ENCODE data around the gene KRTAP13-4.

KRTAP13-4 gene, protein sequence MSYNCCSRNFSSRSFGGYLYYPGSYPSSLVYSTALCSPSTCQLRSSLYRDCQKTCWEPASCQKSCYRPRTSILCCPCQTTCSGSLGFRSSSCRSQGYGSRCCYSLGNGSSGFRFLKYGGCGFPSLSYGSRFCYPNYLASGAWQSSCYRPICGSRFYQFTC

DNA sequence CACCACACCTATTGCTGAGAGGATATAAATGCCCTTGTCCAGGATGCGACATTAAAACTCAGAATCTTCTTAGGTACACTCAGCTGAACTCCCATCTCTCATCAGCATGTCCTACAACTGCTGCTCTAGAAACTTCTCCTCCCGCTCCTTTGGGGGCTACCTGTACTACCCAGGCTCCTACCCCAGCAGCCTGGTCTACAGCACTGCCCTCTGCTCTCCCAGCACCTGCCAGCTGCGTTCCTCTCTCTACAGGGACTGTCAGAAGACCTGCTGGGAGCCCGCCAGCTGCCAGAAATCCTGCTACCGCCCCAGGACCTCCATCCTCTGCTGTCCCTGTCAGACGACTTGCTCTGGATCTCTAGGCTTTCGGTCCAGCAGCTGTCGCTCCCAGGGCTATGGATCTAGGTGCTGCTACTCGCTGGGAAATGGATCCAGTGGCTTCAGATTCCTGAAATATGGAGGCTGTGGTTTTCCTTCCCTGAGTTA lies at the start of gene KRTAP13-4:
Gene KRTAP13-4, plus strand, starts transcription at position 51 of the 486 bp plus-strand sequence. Its CDS starts 56 bp downstream, at position 107.
- DNase-seq, result no peak

DNA sequence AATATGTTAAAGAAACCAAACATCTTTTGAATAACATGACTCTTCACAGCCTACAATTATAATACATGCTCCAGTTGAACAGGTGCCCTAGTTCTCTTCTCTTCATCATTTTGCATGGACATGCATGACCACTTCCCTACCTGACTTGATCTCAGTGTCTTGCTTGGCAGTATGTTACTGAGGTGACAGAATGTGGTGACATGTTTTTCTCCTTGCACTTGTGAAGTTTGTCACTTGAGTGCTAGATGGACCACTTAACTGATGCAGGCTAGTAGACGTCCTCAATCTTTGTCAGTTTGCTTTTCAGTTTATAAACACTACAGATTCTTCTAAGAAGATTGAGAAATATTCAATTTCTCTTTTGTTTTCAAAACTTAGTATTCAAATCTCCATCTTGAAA lies 47.8 kb upstream of the KRTAP13-4 start:
- no peak for DNase-seq

DNA sequence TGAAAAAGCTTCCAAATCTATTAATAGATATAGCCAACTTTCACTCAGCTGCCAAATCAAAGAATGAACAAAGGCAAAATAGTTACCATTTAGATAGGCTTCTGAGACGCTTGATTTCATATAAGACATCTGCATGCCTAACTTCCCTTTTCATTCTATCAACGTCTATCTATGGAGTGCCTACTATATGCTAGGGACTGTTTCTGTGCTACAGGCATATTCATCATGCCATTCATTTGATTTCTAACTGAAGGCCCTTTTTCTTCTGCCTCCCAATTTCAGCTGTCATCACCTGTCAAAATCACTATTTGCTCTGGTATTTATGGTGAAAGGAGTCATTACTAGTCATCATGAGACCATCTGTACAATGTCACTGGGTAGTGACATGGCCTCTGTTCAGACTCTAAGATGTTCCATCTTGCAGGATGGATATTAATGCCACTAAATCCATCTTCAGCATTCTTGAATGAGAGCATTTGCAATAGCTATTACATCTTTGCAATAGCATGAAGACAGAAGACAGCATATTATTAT lies 38.5 kb upstream of the KRTAP13-4 start:
- no peak for DNase-seq

DNA sequence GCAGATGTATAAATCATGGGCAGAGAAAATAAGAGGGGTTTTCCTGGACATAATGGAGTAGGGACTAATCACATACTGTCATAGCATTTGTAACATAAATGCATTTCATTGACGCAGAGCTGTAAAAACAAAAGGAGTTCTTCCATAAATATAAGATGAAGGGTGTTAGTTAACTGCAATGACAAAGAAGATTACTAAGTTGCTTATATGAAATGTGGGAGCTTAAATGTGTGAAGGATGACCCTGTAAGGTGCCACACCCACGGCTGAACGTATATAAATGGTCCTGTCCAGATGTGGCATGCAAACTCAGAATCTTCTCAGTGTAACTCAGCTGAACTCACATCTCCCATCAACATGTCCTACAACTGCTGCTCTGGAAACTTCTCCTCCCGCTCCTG lies 34.3 kb upstream of the KRTAP13-4 start, which contains the start of gene KRTAP13-1:
Gene KRTAP13-1, plus strand, starts transcription at position 301 of the 400 bp plus-strand sequence. Its CDS starts 56 bp downstream, at position 357.
- DNase-seq, result no peak

DNA sequence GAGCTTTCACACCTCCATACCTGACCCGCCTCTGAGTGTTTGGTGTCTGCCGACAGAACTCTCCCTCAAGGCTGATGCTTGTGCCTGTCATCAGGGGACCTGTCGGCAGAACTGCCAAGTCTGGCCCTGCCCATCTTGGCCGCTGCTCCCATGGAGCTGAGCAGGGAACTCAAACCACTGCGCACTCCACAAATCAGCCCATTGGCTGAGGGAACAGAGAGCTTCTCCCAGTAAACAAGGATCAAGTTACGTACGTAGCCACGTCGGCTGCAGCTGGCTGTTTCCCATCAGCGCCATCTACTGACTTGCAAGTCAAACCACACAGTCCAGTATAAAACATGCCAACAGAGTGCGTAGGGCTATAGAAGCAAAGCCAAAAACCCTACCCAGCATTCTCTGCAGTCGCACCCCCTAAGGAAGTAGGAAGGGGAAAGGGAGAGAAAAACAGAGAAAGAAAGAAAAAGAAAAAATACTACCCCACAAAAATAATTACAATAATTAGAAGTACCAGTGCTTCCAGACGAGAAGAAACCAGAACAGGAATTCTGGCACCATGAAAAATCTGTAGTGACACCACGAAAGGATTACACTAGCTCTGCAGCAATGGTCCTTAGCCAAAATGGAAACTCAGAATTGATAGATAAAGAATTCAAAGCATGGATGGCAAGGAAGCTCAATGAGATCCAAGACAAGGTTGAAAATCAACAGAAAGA lies 21.1 kb upstream of the KRTAP13-4 start:
- DNase-seq, result peak in 1 of 2 donors; percentile 2

DNA sequence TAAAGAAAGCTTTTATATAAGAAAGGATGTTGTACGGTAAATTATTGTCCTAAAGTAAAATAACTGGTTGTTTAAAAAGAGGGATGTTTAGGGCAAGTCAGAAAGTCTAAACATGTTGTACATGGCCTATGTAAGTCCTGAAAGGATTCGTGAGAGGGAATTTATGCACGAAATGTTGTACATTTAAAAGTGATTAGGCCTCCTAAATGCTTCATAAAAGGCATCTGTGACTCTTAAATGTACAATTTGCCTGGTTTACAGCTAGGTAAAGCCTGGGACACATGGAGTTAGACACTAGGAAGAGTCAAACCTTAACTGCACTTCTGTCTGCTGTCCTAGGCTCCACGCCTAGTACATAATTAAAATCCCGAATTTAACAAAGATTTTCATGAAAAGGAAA lies 14.0 kb upstream of the KRTAP13-4 start:
- DNase-seq, result no peak

DNA sequence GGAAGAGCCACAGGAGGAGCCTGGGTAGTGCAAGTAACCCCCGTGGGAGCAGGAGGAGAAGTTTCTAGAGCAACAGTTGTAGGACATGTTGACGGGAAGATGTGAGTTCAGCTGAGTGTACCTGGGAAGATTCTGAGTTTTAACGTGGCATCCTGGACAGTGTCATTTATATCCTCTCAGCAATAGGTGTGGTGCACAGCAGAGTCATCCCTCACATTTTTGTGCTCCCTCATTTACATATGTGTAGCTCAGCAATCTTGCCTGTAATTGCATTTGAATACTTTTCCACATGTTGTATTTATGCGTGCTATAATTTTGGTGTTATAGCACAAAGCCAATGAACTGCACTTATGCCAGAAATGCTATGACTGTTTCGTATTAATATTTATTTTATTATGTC lies 4.2 kb upstream of the KRTAP13-4 start, which contains the start of gene KRTAP13-3:
Gene KRTAP13-3, minus strand, starts transcription at position 101 of the 400 bp plus-strand sequence. Its CDS starts 14 bp downstream, at position 87.
- DNase-seq, result no peak

DNA sequence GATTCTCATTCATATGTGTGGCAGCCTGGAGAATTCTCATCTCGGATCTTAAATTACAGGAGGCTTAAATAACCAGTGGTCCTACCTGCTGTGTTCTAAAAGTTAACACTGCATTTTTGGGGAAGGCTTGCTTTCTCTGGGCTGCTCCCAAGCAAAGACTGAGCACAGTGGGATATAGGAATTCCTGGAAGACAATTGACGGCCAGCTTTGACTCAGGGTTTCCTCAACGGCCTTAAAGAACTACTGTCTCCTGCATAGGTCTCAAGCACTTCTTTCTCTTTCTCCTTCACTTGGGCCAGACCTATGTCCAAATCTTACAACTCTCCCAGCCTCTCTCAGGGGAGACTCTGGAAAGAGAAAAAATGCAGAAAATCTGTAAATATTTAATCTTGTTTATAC lies 3.3 kb upstream of the KRTAP13-4 start:
- no peak for DNase-seq

DNA sequence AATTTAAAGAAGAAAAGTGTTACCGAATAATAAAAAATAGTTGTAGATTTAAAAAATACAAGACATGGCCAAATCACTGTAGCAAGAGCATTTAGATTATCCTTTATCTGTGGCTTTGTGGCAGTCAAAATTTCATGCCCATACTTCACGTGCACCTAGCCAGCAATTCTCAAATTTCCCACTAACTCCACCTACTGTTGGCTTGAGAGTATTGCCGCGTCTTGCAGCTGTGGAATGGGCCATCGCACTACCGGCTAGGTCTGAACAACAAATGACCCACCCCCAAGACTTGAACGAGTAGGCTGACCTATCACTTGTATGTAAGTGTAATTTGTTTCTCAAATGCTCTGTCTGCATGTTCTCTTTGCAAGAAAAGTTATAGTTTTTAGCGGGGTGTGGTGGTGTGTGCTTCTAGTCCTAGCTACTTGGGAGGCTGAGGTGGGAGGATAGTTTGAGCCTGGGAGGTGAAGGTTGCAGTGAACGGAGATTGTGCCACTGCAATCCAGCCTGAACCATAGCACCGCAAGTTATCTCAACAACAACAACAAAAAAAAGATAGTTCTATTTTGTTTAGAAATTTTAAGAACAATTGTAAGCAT lies 4.1 kb downstream of the KRTAP13-4 start:
- peak in 1 of 2 donors; percentile 3 for DNase-seq

DNA sequence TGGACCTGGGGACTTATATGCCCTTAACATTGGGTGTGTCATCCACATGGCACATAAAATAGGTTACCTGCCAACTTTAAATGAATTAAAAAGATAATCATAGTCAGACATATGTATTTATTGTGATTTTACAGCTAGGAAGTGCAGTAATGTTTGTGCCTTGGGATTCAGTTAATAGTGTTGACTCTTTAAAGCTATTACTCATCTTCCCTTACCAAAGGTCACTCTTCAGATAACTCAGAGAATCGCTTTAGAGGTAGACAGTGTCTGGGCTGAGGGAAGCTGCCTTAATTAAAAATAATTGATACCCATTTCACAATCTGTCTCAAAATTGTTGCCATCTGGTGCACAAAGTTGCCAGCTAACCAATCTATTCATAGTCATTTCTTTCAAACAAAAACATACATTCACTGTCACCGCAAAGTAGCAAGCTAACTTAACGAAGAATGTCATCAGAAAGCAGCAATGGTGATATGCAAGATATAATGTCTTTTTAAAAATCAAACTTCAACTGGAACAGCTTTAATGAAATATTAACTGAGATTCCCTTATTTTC lies 7.1 kb downstream of the KRTAP13-4 start:
- DNase-seq, result no peak

DNA sequence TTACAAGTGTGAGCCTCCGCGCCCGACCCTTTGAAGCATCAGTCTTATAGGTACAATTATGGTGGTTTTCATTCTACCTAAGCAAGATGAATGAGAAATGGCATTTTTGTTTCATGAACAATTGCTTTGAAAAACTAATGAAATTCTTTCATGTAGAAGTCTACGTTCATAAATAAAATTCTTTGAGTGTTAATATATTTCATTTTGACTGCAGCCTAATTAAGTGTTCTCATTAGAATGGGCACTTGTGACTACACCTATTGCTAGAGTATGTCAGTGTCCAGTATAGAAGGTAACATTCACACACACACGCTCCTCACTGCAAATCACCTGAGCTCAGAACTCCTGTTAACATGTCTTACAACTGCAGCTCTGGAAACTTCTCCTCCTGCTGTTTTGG lies 10.0 kb downstream of the KRTAP13-4 start, which contains the start of gene KRTAP15-1:
Gene KRTAP15-1, plus strand, starts transcription at position 301 of the 400 bp plus-strand sequence. Its CDS starts 53 bp downstream, at position 354.
- DNase-seq, result no peak

DNA sequence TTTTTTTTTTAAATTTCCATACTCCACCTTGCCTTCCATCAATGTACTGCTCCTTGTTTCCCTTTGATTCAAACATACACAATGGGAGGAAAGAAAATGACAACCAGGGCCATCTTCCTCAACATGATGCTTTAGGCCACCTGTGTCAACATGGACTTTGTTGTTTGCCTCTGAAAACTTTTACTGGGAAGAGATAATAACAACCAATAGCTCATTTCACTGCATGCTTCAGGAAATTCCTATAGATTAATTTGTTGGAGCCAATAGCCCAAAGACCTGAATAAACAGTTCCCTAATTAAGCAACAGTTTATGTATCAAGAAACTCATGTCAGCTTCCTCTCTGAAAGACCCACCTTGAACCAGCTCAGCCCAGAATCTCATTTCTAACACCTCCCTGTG lies 13.2 kb downstream of the KRTAP13-4 start:
- no peak for DNase-seq

DNA sequence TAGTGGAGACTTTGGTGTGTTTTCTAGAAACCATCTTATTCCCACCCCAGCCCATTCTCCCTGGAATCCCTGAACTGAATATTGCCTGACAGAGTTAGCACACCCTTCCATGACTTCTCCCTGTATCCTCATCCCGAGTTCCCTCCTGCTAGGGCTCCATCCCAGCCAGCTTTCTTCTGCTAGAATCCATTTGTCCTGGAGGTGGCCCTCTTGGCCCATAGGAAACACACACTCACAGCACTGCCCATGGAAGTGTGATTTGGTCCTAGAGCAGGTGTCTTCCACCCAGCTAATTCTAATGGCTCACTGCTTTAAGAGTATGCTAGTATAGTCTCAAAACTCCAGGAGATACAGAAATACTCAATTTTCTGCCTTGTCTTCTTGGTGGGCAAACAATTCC lies 14.2 kb downstream of the KRTAP13-4 start:
- DNase-seq, result no peak

DNA sequence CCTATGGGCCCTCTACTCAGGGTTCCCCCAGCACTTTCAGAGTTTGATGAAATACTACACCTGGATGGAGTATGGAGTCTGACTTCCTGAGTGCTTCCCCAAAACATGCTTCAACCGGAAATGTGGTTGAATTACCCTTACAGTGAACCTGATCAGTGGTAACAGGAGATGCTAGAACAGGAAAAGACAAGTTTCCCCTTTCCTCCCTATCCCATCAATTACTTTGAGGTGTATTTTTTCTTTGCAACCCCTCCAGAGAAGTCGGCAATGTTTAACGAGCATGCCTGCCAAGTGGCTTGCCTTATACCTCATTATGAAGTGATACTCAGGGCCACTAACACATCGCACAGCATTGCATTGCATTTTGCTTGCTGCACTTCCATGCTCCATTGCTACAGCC lies 17.0 kb downstream of the KRTAP13-4 start:
- no peak for DNase-seq

DNA sequence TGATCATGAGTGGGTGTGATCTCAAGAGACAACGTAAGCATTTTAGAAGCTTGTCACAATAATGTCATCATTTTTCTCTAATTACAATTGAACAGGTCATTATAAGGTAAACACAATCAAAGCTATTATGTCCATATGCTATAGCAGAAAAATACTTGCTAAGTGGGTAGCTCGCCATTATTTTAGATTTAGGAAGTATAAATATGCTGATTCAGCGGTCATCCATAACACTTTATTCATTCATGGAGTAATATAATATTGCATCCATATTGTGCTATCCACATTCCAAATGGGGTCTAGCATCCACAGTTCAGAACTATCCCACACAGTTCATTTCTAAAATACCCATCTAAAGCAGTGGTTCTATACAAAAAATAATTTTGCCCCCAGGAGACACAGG lies 18.5 kb downstream of the KRTAP13-4 start:
- DNase-seq, result no peak

DNA sequence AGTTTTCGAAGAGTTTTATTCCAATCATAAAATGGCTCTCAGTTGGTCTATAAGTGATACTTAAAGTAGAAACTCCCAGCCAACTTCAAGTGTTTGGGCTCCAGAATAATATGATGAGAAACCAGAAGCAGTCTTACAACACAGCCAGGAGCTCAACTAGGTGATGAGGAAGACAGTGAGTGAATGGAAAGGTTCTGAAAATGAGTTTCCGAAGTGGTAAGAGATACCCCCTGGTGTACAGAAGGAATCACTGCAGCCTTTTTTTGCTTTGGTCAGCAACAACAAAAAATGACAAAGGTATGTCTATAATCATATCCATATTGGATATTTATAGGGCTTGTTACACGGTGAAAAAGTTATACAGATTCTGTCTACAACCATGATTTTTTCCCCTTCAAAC lies 33.7 kb downstream of the KRTAP13-4 start:
- DNase-seq, result no peak

DNA sequence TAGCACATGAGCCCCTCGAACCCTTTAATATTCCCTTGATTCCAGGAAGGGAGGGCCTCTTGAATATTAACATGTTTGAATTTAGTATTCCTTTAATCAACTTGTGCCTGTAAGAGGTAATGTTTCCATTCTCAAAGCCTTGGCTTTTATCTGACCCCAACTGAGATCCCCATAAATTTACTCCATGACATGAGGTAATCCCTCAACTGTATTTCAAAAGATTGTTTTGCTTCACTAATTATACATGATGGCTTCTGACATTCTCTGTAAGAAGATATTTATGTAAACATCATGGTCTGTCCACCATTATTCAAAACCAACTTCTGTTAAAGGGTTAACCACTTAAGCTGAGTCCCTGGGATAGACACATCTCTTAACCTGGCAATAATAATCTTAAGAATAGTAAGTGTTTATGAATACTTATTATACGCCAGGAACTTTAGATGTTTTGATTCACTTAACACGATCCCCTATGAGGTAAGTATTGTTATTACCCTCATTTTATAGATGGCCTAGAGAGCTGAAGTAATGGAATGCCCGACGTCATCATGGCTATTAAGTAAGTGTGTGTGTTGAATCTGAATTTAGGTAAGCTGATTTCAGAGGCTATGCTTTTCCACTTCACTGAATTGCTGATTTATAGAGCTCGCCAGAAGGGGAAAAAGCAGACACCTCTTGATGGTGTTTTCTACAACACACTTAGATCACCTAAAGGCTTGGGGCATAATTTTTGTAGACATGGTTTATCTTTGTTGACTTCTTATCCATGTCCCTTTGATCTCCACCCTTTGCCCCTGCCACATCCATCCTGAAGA lies 39.1 kb downstream of the KRTAP13-4 start:
- no peak for DNase-seq

DNA sequence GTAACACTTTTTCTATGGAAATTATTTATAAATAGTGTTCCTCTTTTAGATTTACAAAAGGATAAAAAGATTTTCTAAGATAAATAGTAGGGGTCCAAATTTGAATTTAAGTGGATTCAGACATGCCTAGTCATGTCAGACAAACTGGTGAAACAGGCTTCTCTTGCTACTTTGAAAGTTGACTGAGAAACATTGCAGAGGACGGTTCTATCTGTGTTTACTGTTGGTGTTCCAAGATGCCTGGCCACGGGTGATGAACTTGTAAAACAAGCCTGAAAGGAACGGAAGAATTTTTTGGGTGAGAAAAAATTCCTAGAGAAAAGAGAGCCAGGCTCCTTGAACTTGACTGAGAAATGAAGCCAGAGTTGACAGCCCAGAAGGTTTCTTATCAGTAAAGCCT lies 48.0 kb downstream of the KRTAP13-4 start:
- DNase-seq, result no peak

DNA sequence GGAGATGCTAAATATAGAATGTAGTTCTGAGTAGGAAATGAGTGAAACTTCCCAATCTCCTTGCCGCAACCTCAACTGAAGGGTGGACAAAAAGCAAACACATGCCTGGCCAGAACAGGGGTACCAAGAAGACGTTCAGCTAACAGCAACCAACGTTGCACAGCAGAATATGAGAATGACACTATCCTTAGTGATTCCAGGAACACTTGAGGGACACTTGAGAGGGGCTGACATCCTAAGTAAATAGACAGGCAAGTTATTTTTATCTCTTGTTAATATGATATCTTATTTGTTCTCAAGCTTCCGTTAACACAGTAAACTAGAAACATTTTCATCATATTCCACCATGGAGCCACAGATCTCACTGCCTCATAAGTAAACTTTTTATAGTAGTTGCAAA lies 49.2 kb downstream of the KRTAP13-4 start:
- no peak for DNase-seq

DNA sequence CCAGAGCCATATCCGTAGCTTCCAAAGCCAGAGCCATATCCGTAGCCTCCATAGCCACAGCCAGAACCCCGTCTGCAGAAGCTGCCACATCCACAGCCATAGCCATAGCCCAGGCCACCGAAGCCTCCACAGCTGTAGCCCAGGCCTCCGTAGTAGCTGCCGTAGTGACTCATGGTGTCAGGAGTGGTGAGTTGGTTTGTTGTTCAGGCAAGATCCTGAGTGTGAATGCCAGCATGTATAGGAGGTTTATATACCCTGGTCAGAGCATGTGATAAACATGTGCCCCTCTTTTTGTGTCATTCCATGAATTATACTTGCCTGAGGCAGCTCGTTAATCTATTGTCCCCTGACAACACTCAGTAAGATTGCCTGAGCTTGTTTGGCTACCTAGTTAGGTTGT lies 50.1 kb downstream of the KRTAP13-4 start, which contains the start of gene KRTAP19-1:
Gene KRTAP19-1, minus strand, starts transcription at position 223 of the 400 bp plus-strand sequence. Its CDS starts 50 bp downstream, at position 173.
- no peak for DNase-seq
